ENCODE measurements around the gene CHN2.

The CHN2 gene

DNA sequence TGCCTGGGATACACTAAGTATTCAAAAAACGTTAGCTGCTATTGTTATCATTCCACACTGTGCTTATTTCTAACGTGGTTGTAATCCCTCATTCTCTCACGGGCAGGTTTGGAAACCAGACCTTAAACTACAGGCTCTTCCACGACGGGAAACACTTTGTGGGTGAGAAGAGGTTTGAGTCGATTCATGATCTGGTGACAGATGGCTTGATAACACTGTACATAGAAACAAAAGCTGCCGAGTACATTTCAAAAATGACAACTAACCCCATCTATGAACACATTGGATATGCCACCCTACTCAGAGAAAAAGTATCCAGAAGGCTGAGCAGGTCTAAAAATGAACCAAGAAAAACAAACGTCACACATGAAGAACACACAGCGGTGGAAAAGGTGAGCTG is 205.9 kb downstream of the CHN2 start:
- TF ChIP-seq POLR2AphosphoS5 (IDR thresholded peaks at IDR 0.05; ENCODE audit: low read depth, low read length) (no peak), FOXP2 (optimal IDR thresholded peaks at IDR 0.05; ENCODE audit: borderline replicate concordance, extremely low read depth, extremely low read length, insufficient read depth) (no peak), TAF1 (IDR thresholded peaks at IDR 0.05; ENCODE audit: borderline replicate concordance, insufficient read depth, low read length) (no peak)
- TF ChIP-seq, protein P1, sequence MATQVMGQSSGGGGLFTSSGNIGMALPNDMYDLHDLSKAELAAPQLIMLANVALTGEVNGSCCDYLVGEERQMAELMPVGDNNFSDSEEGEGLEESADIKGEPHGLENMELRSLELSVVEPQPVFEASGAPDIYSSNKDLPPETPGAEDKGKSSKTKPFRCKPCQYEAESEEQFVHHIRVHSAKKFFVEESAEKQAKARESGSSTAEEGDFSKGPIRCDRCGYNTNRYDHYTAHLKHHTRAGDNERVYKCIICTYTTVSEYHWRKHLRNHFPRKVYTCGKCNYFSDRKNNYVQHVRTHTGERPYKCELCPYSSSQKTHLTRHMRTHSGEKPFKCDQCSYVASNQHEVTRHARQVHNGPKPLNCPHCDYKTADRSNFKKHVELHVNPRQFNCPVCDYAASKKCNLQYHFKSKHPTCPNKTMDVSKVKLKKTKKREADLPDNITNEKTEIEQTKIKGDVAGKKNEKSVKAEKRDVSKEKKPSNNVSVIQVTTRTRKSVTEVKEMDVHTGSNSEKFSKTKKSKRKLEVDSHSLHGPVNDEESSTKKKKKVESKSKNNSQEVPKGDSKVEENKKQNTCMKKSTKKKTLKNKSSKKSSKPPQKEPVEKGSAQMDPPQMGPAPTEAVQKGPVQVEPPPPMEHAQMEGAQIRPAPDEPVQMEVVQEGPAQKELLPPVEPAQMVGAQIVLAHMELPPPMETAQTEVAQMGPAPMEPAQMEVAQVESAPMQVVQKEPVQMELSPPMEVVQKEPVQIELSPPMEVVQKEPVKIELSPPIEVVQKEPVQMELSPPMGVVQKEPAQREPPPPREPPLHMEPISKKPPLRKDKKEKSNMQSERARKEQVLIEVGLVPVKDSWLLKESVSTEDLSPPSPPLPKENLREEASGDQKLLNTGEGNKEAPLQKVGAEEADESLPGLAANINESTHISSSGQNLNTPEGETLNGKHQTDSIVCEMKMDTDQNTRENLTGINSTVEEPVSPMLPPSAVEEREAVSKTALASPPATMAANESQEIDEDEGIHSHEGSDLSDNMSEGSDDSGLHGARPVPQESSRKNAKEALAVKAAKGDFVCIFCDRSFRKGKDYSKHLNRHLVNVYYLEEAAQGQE (IDR thresholded peaks at IDR 0.05; ENCODE audit: insufficient read depth in 1 of 2, low read depth in 2 of 2, low read length in 2 of 2) = no peak

DNA sequence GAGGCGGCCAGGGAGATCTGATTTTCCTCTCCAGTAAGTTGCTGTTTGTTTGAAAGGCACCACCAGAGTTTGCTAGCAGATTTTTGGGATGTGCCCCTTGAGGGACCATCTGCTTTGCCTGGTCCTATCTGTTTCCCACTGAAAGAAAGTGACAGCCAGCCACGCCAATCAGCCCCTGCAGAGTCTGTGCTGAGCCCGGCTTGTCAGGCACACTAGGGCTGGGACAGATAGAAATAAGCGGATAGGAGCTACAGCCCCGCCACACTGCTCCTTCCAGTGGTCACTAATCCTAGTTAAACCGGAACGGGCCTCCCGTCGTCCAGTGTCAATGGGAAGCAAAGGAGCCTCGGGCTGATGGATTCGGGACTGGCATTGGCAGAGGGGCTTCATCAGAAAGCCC is 207.2 kb downstream of the CHN2 start:
- no peak for TF ChIP-seq POLR2AphosphoS5 (IDR thresholded peaks at IDR 0.05; ENCODE audit: low read depth, low read length)
- no peak for TF ChIP-seq SIN3A (IDR thresholded peaks at IDR 0.05; ENCODE audit: borderline replicate concordance, insufficient read depth, low read length)
- no peak for TF ChIP-seq TAF1 (IDR thresholded peaks at IDR 0.05; ENCODE audit: borderline replicate concordance, insufficient read depth, low read length)
- TF ChIP-seq, protein P1 (IDR thresholded peaks at IDR 0.05; ENCODE audit: insufficient read depth in 1 of 2, low read depth in 2 of 2, low read length in 2 of 2) = no peak

DNA sequence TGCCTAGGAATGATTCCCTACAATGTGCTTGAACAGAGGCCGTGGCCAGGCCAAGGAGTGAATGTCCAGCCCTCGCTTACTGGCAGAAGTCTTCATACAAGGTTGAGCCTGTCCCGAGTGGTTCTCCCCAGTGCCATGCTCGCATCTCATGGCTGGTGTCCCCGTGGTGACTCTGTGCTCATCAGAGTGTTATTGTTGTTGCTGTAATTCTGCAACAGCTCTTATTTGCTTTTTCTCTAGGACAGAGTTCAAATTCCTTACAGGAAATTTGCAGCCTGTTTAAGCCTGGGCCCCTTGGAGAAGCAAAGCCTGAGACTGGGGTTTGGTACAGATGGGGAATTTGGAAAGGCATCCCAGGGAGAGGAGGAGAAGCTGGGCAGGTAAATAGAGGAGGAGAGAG is 211.3 kb downstream of the CHN2 start:
- TF ChIP-seq POLR2AphosphoS5 (IDR thresholded peaks at IDR 0.05; ENCODE audit: low read depth, low read length) (no peak), FOXP2 (optimal IDR thresholded peaks at IDR 0.05; ENCODE audit: borderline replicate concordance, extremely low read depth, extremely low read length, insufficient read depth) (no peak), SIN3A (IDR thresholded peaks at IDR 0.05; ENCODE audit: borderline replicate concordance, insufficient read depth, low read length) (no peak), TAF1 (IDR thresholded peaks at IDR 0.05; ENCODE audit: borderline replicate concordance, insufficient read depth, low read length) (no peak)
- TF ChIP-seq, protein P1 (IDR thresholded peaks at IDR 0.05; ENCODE audit: insufficient read depth in 1 of 2, low read depth in 2 of 2, low read length in 2 of 2) = no peak

DNA sequence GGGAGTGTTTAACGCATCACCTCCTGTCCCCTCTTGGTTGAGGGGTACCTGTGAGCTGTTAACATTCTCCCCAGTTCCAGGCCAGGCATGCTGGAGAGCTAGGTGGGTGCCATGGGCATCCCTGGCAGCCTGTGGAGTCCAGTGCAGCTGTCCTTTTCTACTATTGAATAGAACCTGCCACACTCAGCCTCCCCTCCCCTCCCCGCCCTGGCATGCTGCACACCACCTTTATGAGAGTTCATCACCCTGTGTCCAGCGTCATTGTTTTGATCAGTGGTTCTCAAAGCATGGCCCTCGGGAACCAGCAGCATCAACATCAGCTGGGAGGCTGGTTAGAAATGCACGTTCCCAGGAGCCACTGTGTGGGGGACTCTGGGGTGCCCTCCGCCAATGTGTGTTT is 211.8 kb downstream of the CHN2 start:
- TF ChIP-seq TAF1 (IDR thresholded peaks at IDR 0.05; ENCODE audit: borderline replicate concordance, insufficient read depth, low read length) (no peak), FOXP2 (optimal IDR thresholded peaks at IDR 0.05; ENCODE audit: borderline replicate concordance, extremely low read depth, extremely low read length, insufficient read depth) (no peak), POLR2AphosphoS5 (IDR thresholded peaks at IDR 0.05; ENCODE audit: low read depth, low read length) (no peak), SIN3A (IDR thresholded peaks at IDR 0.05; ENCODE audit: borderline replicate concordance, insufficient read depth, low read length) (no peak)
- TF ChIP-seq, protein P1 (IDR thresholded peaks at IDR 0.05; ENCODE audit: insufficient read depth in 1 of 2, low read depth in 2 of 2, low read length in 2 of 2) = no peak

DNA sequence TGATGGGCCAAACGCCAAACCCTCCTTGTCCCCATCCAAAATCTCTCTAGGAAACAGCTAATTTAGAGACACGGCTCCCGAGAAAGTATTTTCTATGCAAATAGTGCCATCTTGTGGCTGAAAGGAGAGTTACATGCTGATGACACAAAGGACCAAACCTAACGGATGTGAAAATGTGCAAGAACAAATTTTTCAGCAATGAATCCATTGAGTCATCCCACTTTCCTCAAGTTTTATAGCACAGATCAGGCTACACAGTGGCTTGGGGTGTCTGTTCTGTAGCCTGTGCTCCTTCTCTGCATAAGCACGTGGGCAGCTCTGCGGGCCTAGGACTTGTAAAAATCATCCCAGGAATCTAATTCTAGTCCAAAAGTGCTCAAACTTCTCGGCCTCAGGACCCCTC is 214.3 kb downstream of the CHN2 start:
- TF ChIP-seq POLR2AphosphoS5 (IDR thresholded peaks at IDR 0.05; ENCODE audit: low read depth, low read length) (no peak), TAF1 (IDR thresholded peaks at IDR 0.05; ENCODE audit: borderline replicate concordance, insufficient read depth, low read length) (no peak), SIN3A (IDR thresholded peaks at IDR 0.05; ENCODE audit: borderline replicate concordance, insufficient read depth, low read length) (no peak), FOXP2 (optimal IDR thresholded peaks at IDR 0.05; ENCODE audit: borderline replicate concordance, extremely low read depth, extremely low read length, insufficient read depth) (no peak)
- TF ChIP-seq, protein P1 (IDR thresholded peaks at IDR 0.05; ENCODE audit: insufficient read depth in 1 of 2, low read depth in 2 of 2, low read length in 2 of 2) = no peak

Data from PFSK-1 (cell line).